ENCODE measurements around the gene NREP.

NREP gene

GRCh38 chr5:111704452-111705085 is 52.4 kb downstream of the NREP start:
- TF ChIP-seq REST (IDR thresholded peaks at IDR 0.05; ENCODE audit: insufficient read depth in 1 of 2, low read depth in 2 of 2, low read length in 2 of 2): no peak

GRCh38 chr5:111703662-111704061 is 53.3 kb downstream of the NREP start:
- no peak for TF ChIP-seq SIN3A (IDR thresholded peaks at IDR 0.05; ENCODE audit: borderline replicate concordance, insufficient read depth, low read length)
- TF ChIP-seq REST (IDR thresholded peaks at IDR 0.05; ENCODE audit: insufficient read depth in 1 of 2, low read depth in 2 of 2, low read length in 2 of 2): no peak
- no peak for TF ChIP-seq TAF1 (IDR thresholded peaks at IDR 0.05; ENCODE audit: borderline replicate concordance, insufficient read depth, low read length)
- no peak for TF ChIP-seq POLR2AphosphoS5 (IDR thresholded peaks at IDR 0.05; ENCODE audit: low read depth, low read length)
- no peak for TF ChIP-seq FOXP2 (optimal IDR thresholded peaks at IDR 0.05; ENCODE audit: borderline replicate concordance, extremely low read depth, extremely low read length, insufficient read depth)

- no peak for TF ChIP-seq TAF1 (IDR thresholded peaks at IDR 0.05; ENCODE audit: borderline replicate concordance, insufficient read depth, low read length)
These were observed 57.0 kb downstream of the NREP start for GRCh38 chr5:111699976-111700375.

- TF ChIP-seq REST (IDR thresholded peaks at IDR 0.05; ENCODE audit: insufficient read depth in 1 of 2, low read depth in 2 of 2, low read length in 2 of 2): no peak
- TF ChIP-seq SIN3A (IDR thresholded peaks at IDR 0.05; ENCODE audit: borderline replicate concordance, insufficient read depth, low read length): no peak
- no peak for TF ChIP-seq TAF1 (IDR thresholded peaks at IDR 0.05; ENCODE audit: borderline replicate concordance, insufficient read depth, low read length)
- TF ChIP-seq FOXP2 (optimal IDR thresholded peaks at IDR 0.05; ENCODE audit: borderline replicate concordance, extremely low read depth, extremely low read length, insufficient read depth): no peak
- TF ChIP-seq POLR2AphosphoS5 (IDR thresholded peaks at IDR 0.05; ENCODE audit: low read depth, low read length): no peak
These were observed 57.7 kb downstream of the NREP start for GRCh38 chr5:111699324-111699723.

GRCh38 chr5:111697881-111698757 is 58.9 kb downstream of the NREP start:
- TF ChIP-seq FOXP2 (optimal IDR thresholded peaks at IDR 0.05; ENCODE audit: borderline replicate concordance, extremely low read depth, extremely low read length, insufficient read depth) (no peak), REST (IDR thresholded peaks at IDR 0.05; ENCODE audit: insufficient read depth in 1 of 2, low read depth in 2 of 2, low read length in 2 of 2) (no peak), TAF1 (IDR thresholded peaks at IDR 0.05; ENCODE audit: borderline replicate concordance, insufficient read depth, low read length) (no peak), SIN3A (IDR thresholded peaks at IDR 0.05; ENCODE audit: borderline replicate concordance, insufficient read depth, low read length) (no peak)

Measured in PFSK-1 (cell line).